NCI-H82 (cell line): ENCODE results near the gene PACS1.
"Not testable (repeated sequence)": the region's sequence is repeated elsewhere in the genome, so short reads cannot be mapped to it uniquely, and the experiment has no call there.

Experiments used
- DNase-seq: peaks from one replicate; lab custom pipeline; 2025; lab: John Stamatoyannopoulos, UW

Gene PACS1

DNA sequence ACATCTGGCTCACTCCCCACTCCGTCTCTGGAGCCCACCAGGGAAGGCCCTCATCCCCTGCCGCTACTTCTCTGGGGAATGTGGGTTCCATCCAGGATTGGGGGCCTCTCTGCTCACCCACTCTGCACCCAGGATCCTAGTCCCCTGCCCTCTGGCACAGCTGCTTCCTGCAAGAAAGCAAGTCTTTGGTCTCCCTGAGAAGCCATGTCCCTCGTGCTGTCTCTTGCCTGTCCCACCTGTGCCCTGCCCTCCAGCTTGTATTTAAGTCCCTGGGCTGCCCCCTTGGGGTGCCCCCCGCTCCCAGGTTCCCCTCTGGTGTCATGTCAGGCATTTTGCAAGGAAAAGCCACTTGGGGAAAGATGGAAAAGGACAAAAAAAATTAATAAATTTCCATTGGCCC is 207.0 kb downstream of the PACS1 start:
- not testable (repeated sequence) for DNase-seq

GRCh38 chr11:66277471-66278362 is 207.6 kb downstream of the PACS1 start, which contains the start of gene CNIH2:
TSS of gene CNIH2 (plus strand) at chr11:66278175. CDS start at chr11:66278457, 282 bp downstream.
- peak; percentile 59 for DNase-seq

DNA sequence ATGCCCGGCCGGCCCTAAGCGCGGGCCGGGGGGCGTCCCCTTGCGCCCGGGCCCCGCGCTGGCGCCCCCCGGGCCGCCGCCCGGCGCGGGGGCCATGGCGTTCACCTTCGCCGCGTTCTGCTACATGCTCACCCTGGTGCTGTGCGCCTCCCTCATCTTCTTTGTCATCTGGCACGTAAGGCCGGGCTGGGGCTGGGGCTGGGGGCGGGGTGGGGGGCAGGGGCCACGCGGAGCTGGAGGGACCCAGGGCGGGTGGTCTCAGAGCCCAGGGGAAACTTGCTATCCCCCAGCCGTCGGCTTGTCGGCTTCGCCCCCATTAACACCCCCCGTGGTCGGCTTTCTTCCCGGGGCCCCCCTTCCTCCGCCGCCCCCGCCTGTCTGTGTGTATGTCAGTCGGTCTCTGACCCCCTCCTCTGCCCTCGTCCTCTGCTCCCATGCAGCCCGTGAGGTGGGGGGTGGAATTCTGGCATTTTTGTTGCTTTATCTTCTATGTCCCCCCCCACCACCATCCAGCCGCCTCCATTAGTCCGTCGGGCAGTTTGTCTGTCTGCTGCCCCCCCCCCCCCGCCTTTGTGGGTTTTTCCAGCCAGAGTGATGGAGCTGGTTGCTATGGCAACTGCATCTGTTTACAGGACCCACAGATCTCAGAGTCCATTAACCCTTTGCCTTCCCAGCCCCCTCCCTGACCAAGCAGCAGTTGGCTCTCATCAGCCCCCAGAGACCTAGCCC is 208.5 kb downstream of the PACS1 start:
- peak; percentile 53 for DNase-seq

DNA sequence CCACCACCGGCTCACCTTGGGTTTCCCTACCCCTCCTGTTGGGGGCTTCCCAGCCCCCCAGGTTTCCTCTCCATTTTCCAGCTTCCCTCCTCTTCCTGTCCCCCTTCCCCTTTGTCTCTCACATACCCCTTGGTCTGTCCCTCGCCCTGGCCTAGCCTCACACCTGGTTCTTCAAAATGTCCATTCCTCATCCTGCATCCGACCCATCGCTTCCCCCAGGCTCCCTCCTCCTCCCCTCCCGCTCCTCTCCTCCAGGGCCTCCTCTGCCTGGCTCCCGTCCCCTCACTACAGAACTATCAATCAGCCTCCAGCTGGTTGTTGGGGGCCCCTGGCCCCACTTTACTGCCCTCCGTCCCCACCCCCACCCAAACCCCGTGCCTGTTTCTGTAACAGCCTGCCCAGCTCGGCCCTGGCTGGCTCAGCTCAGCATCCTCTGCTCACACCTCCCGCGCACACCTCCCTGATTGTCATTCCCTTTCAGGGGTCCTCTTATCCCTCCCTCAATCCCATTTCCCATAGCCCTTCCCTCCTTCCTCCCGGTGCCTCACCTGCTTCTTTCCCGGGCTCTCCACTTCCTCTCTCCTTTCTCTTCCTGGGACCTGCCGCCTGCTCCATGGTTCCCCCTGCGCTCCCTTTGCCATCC is 209.1 kb downstream of the PACS1 start:
- peak; percentile 23 for DNase-seq

DNA sequence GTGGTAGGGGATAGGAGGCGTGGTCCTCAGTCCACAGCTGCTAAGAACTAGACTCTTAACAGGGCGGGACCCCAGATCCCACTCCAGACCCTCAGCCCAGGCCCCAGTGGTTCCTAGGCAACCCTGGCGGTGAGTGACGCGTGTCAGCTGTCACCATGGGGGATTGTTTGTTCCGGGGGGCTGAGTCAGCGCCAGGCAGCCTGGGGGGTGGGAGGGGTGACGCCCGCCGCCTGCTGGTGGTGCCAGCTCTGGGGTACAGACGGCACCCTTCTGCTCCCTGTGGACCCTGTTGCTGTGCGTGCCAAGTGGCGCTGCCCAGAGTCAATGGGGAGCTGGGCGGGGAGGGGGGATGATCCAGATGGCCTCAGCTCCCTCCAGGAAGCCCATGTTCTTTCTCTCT is 210.4 kb downstream of the PACS1 start:
- DNase-seq, result peak; percentile 41

DNA sequence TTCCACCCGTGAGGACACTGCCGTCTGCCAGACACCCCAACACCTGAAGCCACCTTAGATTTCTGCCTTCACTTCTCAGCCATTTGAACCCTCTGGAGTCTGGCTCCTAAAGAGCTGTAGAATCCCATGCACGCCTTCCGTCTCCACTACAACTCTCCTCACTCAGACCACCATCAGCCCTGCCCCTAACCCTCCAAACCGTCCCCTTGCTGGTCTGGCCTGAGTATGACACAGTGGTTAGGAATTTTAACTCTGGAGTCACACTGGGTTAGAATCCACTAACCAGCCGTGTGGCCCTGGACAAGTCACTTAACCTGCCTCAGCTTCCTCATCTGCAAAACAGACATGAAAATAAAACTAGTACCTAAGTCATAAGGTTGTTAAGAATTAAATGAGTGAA is 210.9 kb downstream of the PACS1 start:
- no peak for DNase-seq

- no peak for DNase-seq
Observed at GRCh38 chr11:66281776-66282467, 211.8 kb downstream of the PACS1 start.

GRCh38 chr11:66282468-66283455 is 212.7 kb downstream of the PACS1 start:
- peak; percentile 98 for DNase-seq

DNA sequence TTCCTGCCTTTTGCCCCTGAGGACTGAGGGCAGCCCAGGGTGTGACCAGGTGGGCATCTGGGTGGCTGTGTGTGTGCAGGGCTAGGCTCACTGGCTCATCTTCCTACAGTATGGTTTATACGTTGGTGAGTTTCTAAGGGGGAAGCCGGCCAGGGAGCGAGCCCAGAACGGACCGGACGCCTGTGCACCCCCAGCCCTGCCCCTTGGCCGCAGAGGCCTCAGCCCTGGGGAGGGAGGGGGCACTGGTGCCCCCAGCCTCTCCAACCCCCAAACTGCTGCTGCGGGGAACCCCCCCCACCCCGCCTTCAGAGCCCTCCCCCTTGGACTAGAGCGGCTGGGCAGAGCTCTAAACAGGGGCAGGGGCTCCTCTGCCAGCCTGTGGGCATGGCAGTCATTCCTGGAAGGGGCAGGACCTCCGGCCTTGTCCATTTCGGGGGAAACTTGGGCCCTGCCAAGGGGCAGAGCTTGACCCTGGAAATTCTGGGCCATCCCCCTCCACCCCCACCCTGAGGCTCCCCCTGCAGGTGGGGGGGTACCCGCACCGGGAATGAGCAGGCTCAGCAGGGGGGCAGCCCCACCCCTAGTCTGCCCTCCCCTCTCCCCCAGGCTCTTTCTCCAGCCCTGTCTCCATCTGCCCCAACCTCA is 213.5 kb downstream of the PACS1 start:
- no peak for DNase-seq

DNA sequence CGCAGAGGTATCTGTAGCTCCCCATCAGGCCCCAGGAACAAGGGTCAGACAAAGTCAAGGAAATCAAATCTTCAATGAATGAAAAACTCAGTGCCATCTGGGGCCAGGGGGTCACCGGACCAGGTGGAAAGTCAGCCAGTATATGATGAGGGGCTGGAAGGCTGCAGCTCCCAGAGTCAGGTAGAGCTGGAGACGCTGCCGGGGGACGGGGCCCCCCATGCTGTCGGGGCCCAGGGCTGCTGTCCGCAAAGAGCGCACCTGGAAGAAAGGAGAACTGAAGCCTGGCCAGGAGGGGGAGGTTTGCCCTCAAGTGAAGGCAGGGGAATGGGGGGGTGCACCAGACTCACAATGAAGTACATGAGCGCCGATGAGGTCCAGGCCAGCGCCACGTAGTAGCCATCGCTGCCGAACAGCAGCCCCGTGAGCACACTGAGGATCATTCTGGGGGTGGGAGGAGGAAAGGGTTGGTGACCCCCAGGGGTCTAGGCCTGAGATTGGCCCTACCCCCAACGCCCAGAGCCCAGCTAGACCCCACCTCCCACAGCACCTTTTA is 214.5 kb downstream of the PACS1 start:
- DNase-seq, result no peak

GRCh38 chr11:66285250-66285947 is 215.3 kb downstream of the PACS1 start:
- DNase-seq, result no peak

- DNase-seq, result no peak
Observed at GRCh38 chr11:66286699-66287098, 216.6 kb downstream of the PACS1 start.

DNA sequence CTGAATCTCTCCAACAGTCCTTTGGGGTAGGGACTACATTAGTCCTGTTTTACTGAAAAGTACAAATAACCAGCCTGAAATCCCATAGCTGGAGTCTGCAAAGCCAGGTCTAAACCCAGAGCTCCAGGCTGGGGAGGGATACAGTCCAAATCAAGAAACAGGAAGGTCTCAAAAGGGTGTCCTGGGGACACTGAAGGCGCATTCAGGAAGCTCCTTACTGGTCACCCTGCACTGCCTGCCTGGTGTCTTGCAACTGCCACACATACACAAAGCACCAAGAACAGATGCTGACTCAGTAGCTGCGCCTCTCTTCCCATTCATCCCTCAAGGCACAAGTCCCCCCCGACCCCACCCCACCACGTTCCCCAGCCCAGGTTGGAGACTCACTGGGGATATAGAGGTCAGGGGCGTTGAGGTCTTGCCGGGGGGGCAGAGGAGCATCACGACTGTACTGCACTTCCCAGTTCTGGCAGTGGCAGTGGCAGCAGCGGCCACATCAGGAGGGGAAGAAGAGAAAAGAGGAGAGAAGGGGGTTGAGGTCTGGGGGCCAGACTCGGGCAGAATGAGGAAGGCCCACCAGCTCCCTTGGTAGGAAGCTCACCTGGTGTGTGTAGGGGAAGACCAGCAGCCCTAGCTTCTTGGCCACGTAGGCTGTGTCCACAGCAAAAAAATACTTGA is 217.3 kb downstream of the PACS1 start:
- no peak for DNase-seq

GRCh38 chr11:66287889-66288670 is 218.0 kb downstream of the PACS1 start:
- DNase-seq, result no peak

- peak; percentile 99 for DNase-seq
Observed at GRCh38 chr11:66288671-66289547, 218.8 kb downstream of the PACS1 start, which contains the start of gene YIF1A. TSS of gene YIF1A (minus strand) at chr11:66289143. CDS start at chr11:66288985, 158 bp downstream.

- peak; percentile 80 for DNase-seq
Observed at GRCh38 chr11:66289548-66290329, 219.7 kb downstream of the PACS1 start.
